ENCODE data around the gene PLA1A.

PLA1A gene

GRCh38 chr3:119625451-119626153, 27.9 kb downstream of the PLA1A start:
- no peak for ATAC-seq (replicated peaks; ENCODE audit: extremely low read depth, poor library complexity, severe bottlenecking)
- peaks cover 10% of the 10 kb centered on the region for H3K27me3 Mint-ChIP-seq
- no peak for DNase-seq (ENCODE audit: low spot score in 2 of 2)
- H3K36me3 Mint-ChIP-seq (ENCODE audit: insufficient read depth): peaks cover 2% of the 10 kb centered on the region
- no peaks in the 10 kb centered on the region for H3K9me3 Mint-ChIP-seq
- H3K4me3 Mint-ChIP-seq: no peak overlapping the region
- H3K27ac Mint-ChIP-seq (ENCODE audit: low read depth): no peak overlapping the region
- H3K4me1 Mint-ChIP-seq: no peaks in the 10 kb centered on the region

GRCh38 chr3:119626196-119626595, 28.5 kb downstream of the PLA1A start:
- H3K4me3 Mint-ChIP-seq: no peak overlapping the region
- H3K27me3 Mint-ChIP-seq: peaks cover 10% of the 10 kb centered on the region
- no peaks in the 10 kb centered on the region for H3K9me3 Mint-ChIP-seq
- no peak for DNase-seq (ENCODE audit: low spot score in 2 of 2)
- H3K4me1 Mint-ChIP-seq: no peaks in the 10 kb centered on the region
- no peak overlapping the region for H3K27ac Mint-ChIP-seq (ENCODE audit: low read depth)
- H3K36me3 Mint-ChIP-seq (ENCODE audit: insufficient read depth): peaks cover 2% of the 10 kb centered on the region
- no peak for ATAC-seq (replicated peaks; ENCODE audit: extremely low read depth, poor library complexity, severe bottlenecking)

- Mint-ChIP-seq H3K4me3 (peak overlapping the region; percentile 18), H3K4me1 (no peaks in the 10 kb centered on the region)
- DNase-seq (ENCODE audit: low spot score in 2 of 2): no peak
Measured at GRCh38 chr3:119627461-119627860, 29.8 kb downstream of the PLA1A start.

GRCh38 chr3:119628390-119628789, 30.7 kb downstream of the PLA1A start:
- Mint-ChIP-seq H3K4me1 (no peaks in the 10 kb centered on the region), H3K27ac (ENCODE audit: low read depth) (peak overlapping the region; percentile 38), H3K27me3 (peaks cover 10% of the 10 kb centered on the region), H3K36me3 (ENCODE audit: insufficient read depth) (peaks cover 2% of the 10 kb centered on the region), H3K9me3 (no peaks in the 10 kb centered on the region), H3K4me3 (no peak overlapping the region)
- peak; percentile 52 for ATAC-seq (replicated peaks; ENCODE audit: extremely low read depth, poor library complexity, severe bottlenecking)
- no peak for DNase-seq (ENCODE audit: low spot score in 2 of 2)

More at GRCh38 chr3:119627461-119627860, 29.8 kb downstream of the PLA1A start:
- peaks cover 2% of the 10 kb centered on the region for H3K36me3 Mint-ChIP-seq (ENCODE audit: insufficient read depth)
- peak; percentile 39 for ATAC-seq (replicated peaks; ENCODE audit: extremely low read depth, poor library complexity, severe bottlenecking)
- H3K27ac Mint-ChIP-seq (ENCODE audit: low read depth): peak overlapping the region; percentile 38
- H3K9me3 Mint-ChIP-seq: no peaks in the 10 kb centered on the region
- H3K27me3 Mint-ChIP-seq: peaks cover 10% of the 10 kb centered on the region

- Mint-ChIP-seq H3K36me3 (ENCODE audit: insufficient read depth) (peaks cover 2% of the 10 kb centered on the region), H3K27me3 (peaks cover 10% of the 10 kb centered on the region), H3K27ac (ENCODE audit: low read depth) (no peak overlapping the region), H3K4me1 (no peaks in the 10 kb centered on the region), H3K9me3 (no peaks in the 10 kb centered on the region), H3K4me3 (no peak overlapping the region)
- ATAC-seq (replicated peaks; ENCODE audit: extremely low read depth, poor library complexity, severe bottlenecking) (peak; percentile 23), DNase-seq (ENCODE audit: low spot score in 2 of 2) (no peak)
Measured at GRCh38 chr3:119628816-119629445, 31.2 kb downstream of the PLA1A start.

GRCh38 chr3:119630128-119630879, 32.6 kb downstream of the PLA1A start:
- H3K27me3 Mint-ChIP-seq: peaks cover 10% of the 10 kb centered on the region
- no peaks in the 10 kb centered on the region for H3K9me3 Mint-ChIP-seq
- DNase-seq (ENCODE audit: low spot score in 2 of 2) (no peak), ATAC-seq (replicated peaks; ENCODE audit: extremely low read depth, poor library complexity, severe bottlenecking) (no peak)
- H3K36me3 Mint-ChIP-seq (ENCODE audit: insufficient read depth): peaks cover 2% of the 10 kb centered on the region
- H3K4me1 Mint-ChIP-seq: no peaks in the 10 kb centered on the region
- no peak overlapping the region for H3K4me3 Mint-ChIP-seq
- H3K27ac Mint-ChIP-seq (ENCODE audit: low read depth): no peak overlapping the region

- H3K36me3 Mint-ChIP-seq (ENCODE audit: insufficient read depth): peaks cover 2% of the 10 kb centered on the region
- peaks cover 10% of the 10 kb centered on the region for H3K27me3 Mint-ChIP-seq
- ATAC-seq (replicated peaks; ENCODE audit: extremely low read depth, poor library complexity, severe bottlenecking) (no peak), DNase-seq (ENCODE audit: low spot score in 2 of 2) (no peak)
- H3K4me1 Mint-ChIP-seq: no peaks in the 10 kb centered on the region
- no peak overlapping the region for H3K4me3 Mint-ChIP-seq
- H3K9me3 Mint-ChIP-seq: no peaks in the 10 kb centered on the region
- no peak overlapping the region for H3K27ac Mint-ChIP-seq (ENCODE audit: low read depth)
Measured at GRCh38 chr3:119630880-119631329, 33.2 kb downstream of the PLA1A start.

GRCh38 chr3:119631516-119631915, 33.8 kb downstream of the PLA1A start:
- H3K36me3 Mint-ChIP-seq (ENCODE audit: insufficient read depth): peaks cover 2% of the 10 kb centered on the region
- DNase-seq (ENCODE audit: low spot score in 2 of 2) (no peak), ATAC-seq (replicated peaks; ENCODE audit: extremely low read depth, poor library complexity, severe bottlenecking) (no peak)
- H3K4me3 Mint-ChIP-seq: no peak overlapping the region
- no peaks in the 10 kb centered on the region for H3K9me3 Mint-ChIP-seq
- H3K27ac Mint-ChIP-seq (ENCODE audit: low read depth): no peak overlapping the region
- H3K4me1 Mint-ChIP-seq: no peaks in the 10 kb centered on the region
- H3K27me3 Mint-ChIP-seq: peaks cover 10% of the 10 kb centered on the region

- H3K27ac Mint-ChIP-seq (ENCODE audit: low read depth): no peak overlapping the region
- no peak for ATAC-seq (replicated peaks; ENCODE audit: extremely low read depth, poor library complexity, severe bottlenecking)
- H3K4me3 Mint-ChIP-seq: no peak overlapping the region
- H3K27me3 Mint-ChIP-seq: peaks cover 10% of the 10 kb centered on the region
- H3K9me3 Mint-ChIP-seq: no peaks in the 10 kb centered on the region
- H3K4me1 Mint-ChIP-seq: no peaks in the 10 kb centered on the region
- H3K36me3 Mint-ChIP-seq (ENCODE audit: insufficient read depth): peaks cover 2% of the 10 kb centered on the region
- no peak for DNase-seq (ENCODE audit: low spot score in 2 of 2)
Measured at GRCh38 chr3:119632216-119632615, 34.5 kb downstream of the PLA1A start.

GRCh38 chr3:119632829-119633228, 35.1 kb downstream of the PLA1A start:
- DNase-seq (ENCODE audit: low spot score in 2 of 2): no peak
- ATAC-seq (replicated peaks; ENCODE audit: extremely low read depth, poor library complexity, severe bottlenecking): no peak
- Mint-ChIP-seq H3K4me1 (peaks cover 3% of the 10 kb centered on the region), H3K4me3 (no peak overlapping the region), H3K27me3 (peaks cover 10% of the 10 kb centered on the region), H3K27ac (ENCODE audit: low read depth) (no peak overlapping the region), H3K9me3 (no peaks in the 10 kb centered on the region), H3K36me3 (ENCODE audit: insufficient read depth) (peaks cover 2% of the 10 kb centered on the region)

GRCh38 chr3:119635719-119636118, 38.0 kb downstream of the PLA1A start:
- Mint-ChIP-seq H3K27ac (ENCODE audit: low read depth) (no peak overlapping the region), H3K36me3 (ENCODE audit: insufficient read depth) (peaks cover 2% of the 10 kb centered on the region), H3K4me3 (no peak overlapping the region), H3K4me1 (peaks cover 15% of the 10 kb centered on the region), H3K9me3 (no peaks in the 10 kb centered on the region), H3K27me3 (no peaks in the 10 kb centered on the region)
- no peak for DNase-seq (ENCODE audit: low spot score in 2 of 2)
- no peak for ATAC-seq (replicated peaks; ENCODE audit: extremely low read depth, poor library complexity, severe bottlenecking)

- DNase-seq (ENCODE audit: low spot score in 2 of 2) (no peak), ATAC-seq (replicated peaks; ENCODE audit: extremely low read depth, poor library complexity, severe bottlenecking) (no peak)
- Mint-ChIP-seq H3K9me3 (no peaks in the 10 kb centered on the region), H3K4me1 (peaks cover 15% of the 10 kb centered on the region), H3K4me3 (no peak overlapping the region), H3K36me3 (ENCODE audit: insufficient read depth) (peaks cover 2% of the 10 kb centered on the region), H3K27me3 (no peaks in the 10 kb centered on the region), H3K27ac (ENCODE audit: low read depth) (no peak overlapping the region)
Measured at GRCh38 chr3:119636249-119636648, 38.6 kb downstream of the PLA1A start.

All from central memory CD8-positive, alpha-beta T cell (primary cell).